Astrocyte of the cerebellum (primary cell): ENCODE measurements around the gene SLC22A23.

Experiments
- DNase-seq: peaks from one replicate; pipeline ENCODE4 v3.0.0-alpha.2; 2011; ENCODE audit warnings: low read depth
- H3K4me3 ChIP-seq: 2 replicates; pipeline ENCODE4 v1.5.1; 2011; ENCODE audit warnings: mild to moderate bottlenecking, low read depth, low read length, moderate library complexity
- CTCF ChIP-seq: IDR thresholded peaks from 2 replicates; pipeline ENCODE4 v1.5.1; 2012; ENCODE audit warnings: low read length, low read depth, moderate library complexity, mild to moderate bottlenecking; ENCODE audit errors: missing control alignments
- in situ Hi-C: cut with HindIII; loops from 2 replicates; pipeline ENCODE4 v1.10.0; 2017; ENCODE audit warnings: low sequenced_read_pairs

SLC22A23 gene

DNA sequence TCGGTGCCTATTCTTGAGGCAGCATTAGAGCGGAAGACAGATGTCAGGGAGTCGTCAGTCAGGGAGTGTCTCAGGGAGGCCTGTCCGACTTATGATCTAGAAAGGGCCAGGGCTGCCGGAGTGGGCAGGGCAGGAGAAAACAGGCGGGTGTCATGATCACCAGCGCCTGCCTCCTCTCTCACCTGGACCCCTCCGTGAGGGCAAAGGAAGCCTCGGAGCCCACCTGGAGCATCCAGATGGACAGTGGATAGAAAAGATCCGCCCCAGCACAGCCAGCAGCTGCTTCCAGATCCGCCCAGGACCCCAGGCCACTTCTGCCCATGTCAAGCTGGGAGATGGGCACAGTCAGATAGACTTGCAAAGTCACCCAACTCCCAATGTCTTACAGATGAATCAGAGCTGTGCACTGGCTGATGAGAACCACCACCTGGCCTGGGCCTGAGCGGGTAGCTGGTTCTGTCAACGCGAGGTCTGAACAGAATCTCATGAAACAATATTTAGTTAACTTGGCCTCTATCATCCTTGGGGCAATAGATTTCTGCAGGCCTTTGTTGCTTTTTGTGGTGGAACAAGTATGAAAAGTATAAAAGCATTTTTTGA, 175.9 kb downstream of the SLC22A23 start:
- no peak for TF ChIP-seq CTCF
- no peak for DNase-seq
- in situ Hi-C loops: loop anchor here (25.0 kb wide), 1 partner anchor 706 kb away; no protein-coding TSS in a partner anchor
- H3K4me3 ChIP-seq: no peak overlapping the region

GRCh38 chr6:3280091-3280490, 176.8 kb downstream of the SLC22A23 start:
- no peak for TF ChIP-seq CTCF
- no peak for DNase-seq
- in situ Hi-C loops: loop anchor here (25.0 kb wide), 1 partner anchor 707 kb away; no protein-coding TSS in a partner anchor

DNA sequence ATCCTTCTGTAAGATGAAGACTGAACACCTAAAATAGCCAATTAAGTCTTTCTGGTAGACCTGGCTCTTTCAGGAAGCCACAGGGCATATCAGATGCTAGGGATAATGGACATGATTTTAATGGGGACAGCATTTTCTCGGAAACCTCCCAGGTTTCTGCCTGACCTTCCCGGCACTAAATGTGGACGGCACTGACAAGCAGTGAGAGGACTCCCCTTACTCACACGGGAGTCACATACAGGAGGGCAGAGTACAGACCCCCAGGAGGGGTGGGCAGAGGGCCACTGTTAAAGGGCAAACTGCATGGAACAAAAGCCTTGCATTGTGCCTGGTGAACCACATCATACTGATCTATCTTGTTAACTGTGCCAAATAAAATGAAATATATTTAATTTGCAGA, 178.2 kb downstream of the SLC22A23 start:
- TF ChIP-seq CTCF: no peak
- H3K4me3 ChIP-seq: no peak overlapping the region
- DNase-seq: no peak
- in situ Hi-C loops: loop anchor here (25.0 kb wide), 1 partner anchor 709 kb away; no protein-coding TSS in a partner anchor

More at GRCh38 chr6:3280091-3280490, 176.8 kb downstream of the SLC22A23 start:
- no peak overlapping the region for H3K4me3 ChIP-seq

DNA sequence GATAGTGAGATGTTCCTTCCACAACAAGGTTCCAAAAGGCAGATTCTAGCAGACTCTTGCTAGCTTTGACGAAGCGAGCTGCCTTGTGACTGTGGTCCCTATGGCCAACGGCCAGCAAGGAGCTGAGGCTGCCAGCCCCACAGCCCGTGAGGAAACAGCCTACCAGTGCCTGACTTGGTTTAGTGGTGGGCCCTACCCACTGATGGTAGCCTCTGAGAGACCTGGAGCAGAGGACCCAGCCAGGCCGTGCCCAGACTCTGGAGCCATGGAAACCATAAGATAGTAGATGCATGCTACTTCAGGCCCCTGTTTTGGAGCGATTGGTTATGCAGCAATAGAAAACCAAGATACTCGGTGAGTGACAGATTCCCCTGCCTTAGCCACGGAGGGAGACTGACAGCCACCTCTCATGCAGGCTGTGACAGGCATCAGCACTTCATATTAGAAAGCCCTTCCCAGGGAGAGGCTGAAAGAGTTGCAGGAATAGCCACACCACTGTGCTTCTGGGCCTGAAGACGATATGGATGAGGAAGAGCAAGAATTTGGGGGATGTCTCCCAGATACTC, 178.9 kb downstream of the SLC22A23 start:
- no peak for TF ChIP-seq CTCF
- in situ Hi-C loops: loop anchor here (25.0 kb wide), 1 partner anchor 709 kb away; no protein-coding TSS in a partner anchor
- H3K4me3 ChIP-seq: no peak overlapping the region
- no peak for DNase-seq

DNA sequence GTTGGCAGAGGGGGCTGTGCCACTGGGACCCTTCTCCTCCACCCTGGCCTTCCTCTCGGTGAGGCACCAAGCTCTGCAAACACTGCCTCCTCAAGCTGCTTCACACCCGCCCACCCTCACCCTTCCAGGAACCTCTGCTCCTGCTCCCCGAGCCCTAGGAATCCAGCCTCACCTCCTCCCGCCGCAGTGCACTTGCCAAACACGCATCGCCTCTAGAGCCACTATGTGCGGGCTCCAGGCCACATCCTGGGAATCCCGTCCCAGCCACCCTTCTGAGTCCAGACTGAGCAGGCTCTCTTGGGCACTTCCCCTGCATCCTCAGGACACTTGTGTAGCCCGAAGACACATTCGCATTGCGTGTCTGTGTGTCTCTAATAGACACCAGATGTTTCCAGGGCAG, 179.6 kb downstream of the SLC22A23 start:
- no peak overlapping the region for H3K4me3 ChIP-seq
- TF ChIP-seq CTCF: no peak
- no peak for DNase-seq
- in situ Hi-C loops: loop anchor here (25.0 kb wide), 1 partner anchor 710 kb away; no protein-coding TSS in a partner anchor

DNA sequence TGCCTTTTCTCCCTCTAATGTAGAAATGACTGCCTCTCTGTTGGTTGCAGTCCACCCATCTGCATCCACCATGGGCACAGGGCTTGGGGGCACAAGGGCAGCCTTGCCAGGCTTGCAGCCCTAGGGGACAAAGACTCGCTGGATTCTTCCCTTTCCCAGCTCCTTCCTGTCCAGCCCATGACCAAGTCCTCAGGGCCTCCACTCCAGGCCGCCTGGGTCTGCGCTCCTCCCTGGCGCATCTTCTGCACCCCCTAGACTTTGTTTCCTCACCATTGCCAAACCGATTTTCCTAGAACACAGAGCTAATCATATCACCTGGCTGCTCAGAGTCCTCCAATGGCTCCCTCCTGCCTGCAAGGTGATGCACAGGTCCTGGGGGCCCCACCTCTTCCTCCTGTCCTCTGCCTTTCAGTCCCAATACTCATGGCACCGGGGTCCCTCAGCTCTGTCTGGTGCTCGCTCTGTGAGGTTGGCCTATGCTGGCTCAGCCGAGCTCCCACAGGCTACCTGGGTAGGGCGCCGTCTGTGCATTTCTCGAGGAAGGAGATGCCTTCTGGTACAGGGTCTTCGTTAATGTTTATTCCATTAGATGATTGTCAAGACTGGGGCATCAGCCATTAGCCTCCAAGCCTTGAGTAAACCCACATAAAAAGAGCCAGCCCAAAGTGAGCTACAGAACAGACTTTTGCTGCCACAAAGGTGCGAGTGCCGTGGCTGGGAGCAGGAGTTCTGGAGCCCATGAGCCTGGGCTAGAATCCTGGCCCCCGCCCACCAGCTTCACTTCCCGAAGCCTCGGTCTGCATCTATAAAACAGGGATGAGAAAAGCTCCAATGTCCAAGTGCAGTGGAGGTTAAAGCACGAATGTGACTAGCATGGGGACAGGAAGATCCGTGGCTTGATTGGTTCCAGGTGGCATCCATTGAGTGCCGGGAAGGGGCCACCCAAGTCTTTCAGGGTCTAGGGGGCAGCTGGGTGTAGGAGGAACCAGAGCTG, 180.4 kb downstream of the SLC22A23 start:
- no peak for TF ChIP-seq CTCF
- in situ Hi-C loops: loop anchor here (25.0 kb wide), 1 partner anchor 711 kb away; no protein-coding TSS in a partner anchor
- DNase-seq: no peak

More for the DNA sequence above, 180.4 kb downstream of the SLC22A23 start:
- no peak overlapping the region for H3K4me3 ChIP-seq
